HepG2 (cell line): ENCODE data around the gene MRPL51. TPM values are rescaled to one million over a fixed set of nuclear protein-coding genes. Genes with fewer than 3 reads are reported as not detected.
A peak's percentile ranks its signal among the peaks of the same experiment; 100 is the strongest.

Experiments
- ARNT2 ChIP-seq: sonication (generic); formaldehyde crosslinking; IDR thresholded peaks from 2 replicates; pipeline ENCODE4 v1.8.0; 2022; ENCODE audit warnings: mild to moderate bottlenecking, low read depth, missing genetic modification reagents, moderate library complexity
- ATF6 ChIP-seq: sonication (generic); formaldehyde crosslinking; conservative IDR thresholded peaks from 2 replicates; pipeline ENCODE4 v1.4.0; 2020; ENCODE audit warnings: missing genetic modification reagents
- ATM ChIP-seq: fragments of 450-650 bp; IDR thresholded peaks from 2 replicates; pipeline ENCODE4 v1.7.1; 2017; ENCODE audit warnings: mild to moderate bottlenecking, borderline replicate concordance
- HNRNPL ChIP-seq: fragments of 200-400 bp; formaldehyde crosslinking; IDR thresholded peaks from 2 replicates; pipeline ENCODE4 v1.6.1; 2017; ENCODE audit warnings: mild to moderate bottlenecking, low read depth, low read length
- ISX ChIP-seq: sonication (generic); formaldehyde crosslinking; conservative IDR thresholded peaks from 2 replicates; pipeline ENCODE4 v1.5.0; 2020; ENCODE audit warnings: missing genetic modification reagents
- KAT8 ChIP-seq: IDR thresholded peaks from 2 replicates; pipeline ENCODE4 v1.6.1; 2016; ENCODE audit warnings: missing genetic modification reagents, missing compliant biosample characterization
- MTA3 ChIP-seq: sonication (generic); formaldehyde crosslinking; IDR thresholded peaks from 2 replicates; pipeline ENCODE4 v1.4.0; 2020; ENCODE audit warnings: missing genetic modification reagents
- NR3C1 ChIP-seq: sonication (generic); formaldehyde crosslinking; IDR thresholded peaks from 2 replicates; pipeline ENCODE4 v1.4.0; 2020; ENCODE audit warnings: missing genetic modification reagents
- PLRG1 ChIP-seq: fragments of 450-650 bp; conservative IDR thresholded peaks from 2 replicates; pipeline ENCODE4 v1.6.1; 2016
- PTBP1 ChIP-seq: fragments of 200-400 bp; formaldehyde crosslinking; IDR thresholded peaks from 2 replicates; pipeline ENCODE4 v1.6.1; 2018; ENCODE audit warnings: low read length, low read depth; ENCODE audit not compliant: poor library complexity, severe bottlenecking
- RBAK ChIP-seq: sonication (generic); formaldehyde crosslinking; IDR thresholded peaks from 2 replicates; pipeline ENCODE4 v1.5.1; 2020; ENCODE audit warnings: mild to moderate bottlenecking, missing genetic modification reagents
- RFXANK ChIP-seq: IDR thresholded peaks from 2 replicates; pipeline ENCODE4 v1.6.1; 2016
- SNRNP70 ChIP-seq: fragments of 200-400 bp; formaldehyde crosslinking; IDR thresholded peaks from 2 replicates; pipeline ENCODE4 v1.6.1; 2017; ENCODE audit warnings: mild to moderate bottlenecking, low read depth, low read length, moderate library complexity
- ZNF17 ChIP-seq: sonication (generic); formaldehyde crosslinking; IDR thresholded peaks from 2 replicates; pipeline ENCODE4 v1.5.0; 2020; ENCODE audit warnings: mild to moderate bottlenecking, missing genetic modification reagents
- ZNF296 ChIP-seq: sonication (generic); formaldehyde crosslinking; conservative IDR thresholded peaks from 2 replicates; pipeline ENCODE4 v1.5.0; 2020; ENCODE audit warnings: mild to moderate bottlenecking, missing genetic modification reagents
- ZNF432 ChIP-seq: sonication (generic); formaldehyde crosslinking; IDR thresholded peaks from 2 replicates; pipeline ENCODE4 v1.5.0; 2020; ENCODE audit warnings: missing genetic modification reagents, mild to moderate bottlenecking, borderline replicate concordance
- ZNF83 ChIP-seq: sonication (generic); formaldehyde crosslinking; IDR thresholded peaks from 2 replicates; pipeline ENCODE4 v1.4.0; 2020; ENCODE audit warnings: missing genetic modification reagents, mild to moderate bottlenecking, borderline replicate concordance
- polyA plus RNA-seq, 8 experiments: library from polyadenylated mRNA; depleted of rRNA in 3 of 8; stranded (reverse) in 7 of 8; unstranded in 1 of 8; fragments of >200 nt; fragmentation: Illumina TruSeq in 4 of 8; extraction: Trizol in 4 of 8; gene quantifications; 2 replicates each; pipeline versions ENCODE4 v1.2.1 to v1.2.3, GENCODE V29; 2011 to 2016; ENCODE audit warnings: low read depth in 4 of 8, missing spikeins in 1 of 8, mixed read lengths in 1 of 8; ENCODE audit not compliant: insufficient read depth in 1 of 8
- total RNA-seq, 5 experiments: library from RNA; depleted of rRNA; stranded (reverse); fragments of >200 nt; fragmentation: Illumina TruSeq; extraction: Trizol; gene quantifications; 2 replicates each; pipeline ENCODE4 v1.2.3, GENCODE V29; 2016; ENCODE audit warnings: low read depth in 1 of 5
- TF ChIP-seq, protein P1 (sequence below): sonication (generic); formaldehyde crosslinking; IDR thresholded peaks from 2 replicates; pipeline ENCODE4 v1.9.0; 2022; ENCODE audit warnings: low read depth, missing genetic modification reagents
- TF ChIP-seq, protein P2 (sequence below), 2 experiments: sonication (generic) in 1 of 2; formaldehyde crosslinking in 1 of 2; IDR thresholded peaks; 2 replicates each; pipeline versions ENCODE4 v1.5.1 to v1.6.1; 2011 to 2020; ENCODE audit warnings: borderline replicate concordance in 1 of 2, low read depth in 1 of 2, low read length in 1 of 2, mild to moderate bottlenecking in 1 of 2, missing genetic modification reagents in 1 of 2, moderate library complexity in 1 of 2
- TF ChIP-seq, protein P3 (sequence below): sonication (generic); formaldehyde crosslinking; IDR thresholded peaks from 2 replicates; pipeline ENCODE4 v1.4.0; 2020; ENCODE audit warnings: missing genetic modification reagents, mild to moderate bottlenecking, borderline replicate concordance

The MRPL51 gene
- total and polyA plus RNA-seq, 2 of the 13 experiments (the other 11 are each of a cell fraction or from before 2014, with no cell fraction given): 64.8 to 278 TPM

DNA sequence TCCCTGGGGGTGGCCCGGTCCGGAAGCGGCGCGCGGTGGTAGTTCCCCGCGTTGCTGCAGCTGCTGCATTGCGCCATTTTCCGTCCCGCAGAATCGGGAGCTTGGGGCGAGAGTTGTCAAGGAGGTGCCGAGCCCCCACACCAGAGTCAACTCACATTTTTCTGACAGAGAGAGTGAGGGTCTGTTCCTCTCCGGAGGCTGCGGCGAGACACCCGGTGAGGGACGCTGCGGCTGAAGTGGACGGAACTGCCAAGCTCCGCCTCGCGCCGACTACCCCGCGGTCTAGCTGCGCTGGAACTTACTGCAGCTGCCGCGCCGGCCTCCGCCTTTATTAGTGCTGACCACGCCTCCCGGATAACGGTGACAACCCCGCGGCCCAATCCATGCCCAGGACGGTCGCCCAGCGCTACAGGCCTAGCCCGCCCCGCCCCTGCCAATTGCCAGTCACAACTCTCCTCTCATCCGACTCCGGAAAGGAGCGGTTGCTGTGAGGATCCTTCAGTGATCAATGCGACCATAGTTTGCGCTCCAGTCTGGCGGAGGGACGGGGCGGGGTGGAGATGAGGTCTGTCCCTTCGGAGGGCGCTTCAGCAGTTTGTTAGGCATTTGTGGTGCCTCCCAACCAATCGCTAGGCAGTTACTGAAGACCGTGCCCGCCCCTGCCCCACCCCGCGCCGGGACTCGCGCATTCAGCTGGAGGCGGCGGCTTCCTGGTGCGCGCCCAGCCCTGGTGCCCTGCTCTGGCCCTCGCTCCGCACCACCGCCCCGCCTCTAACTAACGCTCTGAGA is 22.5 kb downstream of the MRPL51 start, which contains the start of gene VAMP1 (continued):
- TF ChIP-seq, protein P1, sequence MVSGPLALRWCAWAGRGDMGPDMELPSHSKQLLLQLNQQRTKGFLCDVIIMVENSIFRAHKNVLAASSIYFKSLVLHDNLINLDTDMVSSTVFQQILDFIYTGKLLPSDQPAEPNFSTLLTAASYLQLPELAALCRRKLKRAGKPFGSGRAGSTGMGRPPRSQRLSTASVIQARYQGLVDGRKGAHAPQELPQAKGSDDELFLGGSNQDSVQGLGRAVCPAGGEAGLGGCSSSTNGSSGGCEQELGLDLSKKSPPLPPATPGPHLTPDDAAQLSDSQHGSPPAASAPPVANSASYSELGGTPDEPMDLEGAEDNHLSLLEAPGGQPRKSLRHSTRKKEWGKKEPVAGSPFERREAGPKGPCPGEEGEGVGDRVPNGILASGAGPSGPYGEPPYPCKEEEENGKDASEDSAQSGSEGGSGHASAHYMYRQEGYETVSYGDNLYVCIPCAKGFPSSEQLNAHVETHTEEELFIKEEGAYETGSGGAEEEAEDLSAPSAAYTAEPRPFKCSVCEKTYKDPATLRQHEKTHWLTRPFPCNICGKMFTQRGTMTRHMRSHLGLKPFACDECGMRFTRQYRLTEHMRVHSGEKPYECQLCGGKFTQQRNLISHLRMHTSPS (CRISPR knock-in tag): peak; percentile 60
- TF ChIP-seq PTBP1: peak; percentile 55
- TF ChIP-seq, protein P2, sequence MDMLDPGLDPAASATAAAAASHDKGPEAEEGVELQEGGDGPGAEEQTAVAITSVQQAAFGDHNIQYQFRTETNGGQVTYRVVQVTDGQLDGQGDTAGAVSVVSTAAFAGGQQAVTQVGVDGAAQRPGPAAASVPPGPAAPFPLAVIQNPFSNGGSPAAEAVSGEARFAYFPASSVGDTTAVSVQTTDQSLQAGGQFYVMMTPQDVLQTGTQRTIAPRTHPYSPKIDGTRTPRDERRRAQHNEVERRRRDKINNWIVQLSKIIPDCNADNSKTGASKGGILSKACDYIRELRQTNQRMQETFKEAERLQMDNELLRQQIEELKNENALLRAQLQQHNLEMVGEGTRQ (IDR thresholded peaks at IDR 0.05; ENCODE audit: low read depth, low read length): no peak
- TF ChIP-seq, protein P2 (CRISPR knock-in tag; IDR thresholded peaks at IDR 0.05; ENCODE audit: borderline replicate concordance): no peak; the same call in 1 of the 2 replicates
- no peak for TF ChIP-seq NR3C1 (CRISPR knock-in tag)
- no peak for TF ChIP-seq PLRG1
- no peak for TF ChIP-seq SNRNP70
- TF ChIP-seq ATF6: 0 out of 2 replicates have a peak, but pooled peaks have one; percentile 71
- no peak for TF ChIP-seq ZNF296 (CRISPR knock-in tag)
- TF ChIP-seq RBAK: 0 out of 2 replicates have a peak, but pooled peaks have one; percentile 42
- TF ChIP-seq MTA3 (CRISPR knock-in tag): no peak
- TF ChIP-seq, protein P3, sequence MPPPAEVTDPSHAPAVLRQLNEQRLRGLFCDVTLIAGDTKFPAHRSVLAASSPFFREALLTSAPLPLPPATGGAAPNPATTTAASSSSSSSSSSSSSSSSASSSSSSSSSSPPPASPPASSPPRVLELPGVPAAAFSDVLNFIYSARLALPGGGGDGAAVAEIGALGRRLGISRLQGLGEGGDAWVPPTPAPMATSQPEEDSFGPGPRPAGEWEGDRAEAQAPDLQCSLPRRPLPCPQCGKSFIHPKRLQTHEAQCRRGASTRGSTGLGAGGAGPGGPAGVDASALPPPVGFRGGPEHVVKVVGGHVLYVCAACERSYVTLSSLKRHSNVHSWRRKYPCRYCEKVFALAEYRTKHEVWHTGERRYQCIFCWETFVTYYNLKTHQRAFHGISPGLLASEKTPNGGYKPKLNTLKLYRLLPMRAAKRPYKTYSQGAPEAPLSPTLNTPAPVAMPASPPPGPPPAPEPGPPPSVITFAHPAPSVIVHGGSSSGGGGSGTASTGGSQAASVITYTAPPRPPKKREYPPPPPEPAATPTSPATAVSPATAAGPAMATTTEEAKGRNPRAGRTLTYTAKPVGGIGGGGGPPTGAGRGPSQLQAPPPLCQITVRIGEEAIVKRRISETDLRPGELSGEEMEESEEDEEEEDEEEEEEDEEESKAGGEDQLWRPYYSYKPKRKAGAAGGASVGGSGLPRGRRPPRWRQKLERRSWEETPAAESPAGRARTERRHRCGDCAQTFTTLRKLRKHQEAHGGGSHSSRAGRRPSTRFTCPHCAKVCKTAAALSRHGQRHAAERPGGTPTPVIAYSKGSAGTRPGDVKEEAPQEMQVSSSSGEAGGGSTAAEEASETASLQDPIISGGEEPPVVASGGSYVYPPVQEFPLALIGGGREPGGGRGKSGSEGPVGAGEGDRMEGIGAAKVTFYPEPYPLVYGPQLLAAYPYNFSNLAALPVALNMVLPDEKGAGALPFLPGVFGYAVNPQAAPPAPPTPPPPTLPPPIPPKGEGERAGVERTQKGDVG (CRISPR knock-in tag): 0 out of 2 replicates have a peak, but pooled peaks have one; percentile 21
- TF ChIP-seq KAT8 (CRISPR knock-in tag): peak; percentile 85; the same call in 1 of the 2 replicates
- peak; percentile 61; the same call in 1 of the 2 replicates for TF ChIP-seq RFXANK (CRISPR knock-in tag)
- peak; percentile 78; the same call in 1 of the 2 replicates for TF ChIP-seq ARNT2 (CRISPR knock-in tag)
- TF ChIP-seq ISX (CRISPR knock-in tag): no peak
- TF ChIP-seq ZNF432: no peak
- TF ChIP-seq ZNF83 (CRISPR knock-in tag): no peak
- TF ChIP-seq ZNF17 (CRISPR knock-in tag): no peak
- 0 out of 2 replicates have a peak, but pooled peaks have one; percentile 45 for TF ChIP-seq HNRNPL
- no peak for TF ChIP-seq ATM
